ENCODE results near the gene FOXO1.

The FOXO1 gene

GRCh38 chr13:40613914-40614313 is 52.5 kb downstream of the FOXO1 start:
- peak overlapping the region; percentile 58; the same call in 1 of the 2 replicates for H2AFZ ChIP-seq (ENCODE audit: low read length)
- H3K79me2 ChIP-seq (ENCODE audit: insufficient read depth, low read length), result peaks cover 9% of the 10 kb centered on the region; the same call in 1 of the 2 replicates
- TF ChIP-seq EZH2phosphoT487 (IDR thresholded peaks at IDR 0.05; ENCODE audit: borderline replicate concordance), result no peak
- no peak for TF ChIP-seq CTCF (conservative IDR thresholded peaks at IDR 0.05; ENCODE audit: low read length)
- peaks cover 35% of the 10 kb centered on the region for H3K4me1 ChIP-seq (ENCODE audit: insufficient read depth, low read length, poor library complexity, severe bottlenecking)
- peak overlapping the region; percentile 62 for H3K4me3 ChIP-seq (ENCODE audit: low read length, poor library complexity, severe bottlenecking)
- peaks cover 5% of the 10 kb centered on the region; the same call in 1 of the 2 replicates for H3F3A ChIP-seq (ENCODE audit: low read depth)
- H3K27me3 ChIP-seq (ENCODE audit: insufficient read depth, low read length, poor library complexity, severe bottlenecking), result no peaks in the 10 kb centered on the region
- no peaks in the 10 kb centered on the region for H3K36me3 ChIP-seq (ENCODE audit: insufficient read depth, low read length)
- H3K9me2 ChIP-seq (replicated peaks; ENCODE audit: low read depth, low read length), result no peaks in the 10 kb centered on the region
- peak overlapping the region; percentile 47 for H3K9ac ChIP-seq (ENCODE audit: low read depth, low read length, poor library complexity, severe bottlenecking)
- no peaks in the 10 kb centered on the region for H3K9me3 ChIP-seq (ENCODE audit: insufficient read depth, low read depth, low read length)
- peak overlapping the region; percentile 64 for H3K4me2 ChIP-seq (ENCODE audit: low read depth, low read length, poor library complexity, severe bottlenecking)
- no peaks in the 10 kb centered on the region for H4K20me1 ChIP-seq (ENCODE audit: insufficient read depth, low read length, poor library complexity, severe bottlenecking)

- no peaks in the 10 kb centered on the region for H3K27me3 ChIP-seq (ENCODE audit: insufficient read depth, low read length, poor library complexity, severe bottlenecking)
- H3K4me1 ChIP-seq (ENCODE audit: insufficient read depth, low read length, poor library complexity, severe bottlenecking), result peaks cover 35% of the 10 kb centered on the region
- TF ChIP-seq CTCF (conservative IDR thresholded peaks at IDR 0.05; ENCODE audit: low read length), result no peak
- TF ChIP-seq EZH2phosphoT487 (IDR thresholded peaks at IDR 0.05; ENCODE audit: borderline replicate concordance), result no peak
- peak overlapping the region; percentile 62 for H3K4me3 ChIP-seq (ENCODE audit: low read length, poor library complexity, severe bottlenecking)
- H3K79me2 ChIP-seq (ENCODE audit: insufficient read depth, low read length), result peaks cover 9% of the 10 kb centered on the region; the same call in 1 of the 2 replicates
- H3K9me2 ChIP-seq (replicated peaks; ENCODE audit: low read depth, low read length), result no peaks in the 10 kb centered on the region
- peak overlapping the region; percentile 47 for H3K9ac ChIP-seq (ENCODE audit: low read depth, low read length, poor library complexity, severe bottlenecking)
- H3K4me2 ChIP-seq (ENCODE audit: low read depth, low read length, poor library complexity, severe bottlenecking), result peak overlapping the region; percentile 64
- no peaks in the 10 kb centered on the region for H3K36me3 ChIP-seq (ENCODE audit: insufficient read depth, low read length)
- no peaks in the 10 kb centered on the region for H4K20me1 ChIP-seq (ENCODE audit: insufficient read depth, low read length, poor library complexity, severe bottlenecking)
- peaks cover 5% of the 10 kb centered on the region; the same call in 1 of the 2 replicates for H3F3A ChIP-seq (ENCODE audit: low read depth)
- no peaks in the 10 kb centered on the region for H3K9me3 ChIP-seq (ENCODE audit: insufficient read depth, low read depth, low read length)
- peak overlapping the region; percentile 58; the same call in 1 of the 2 replicates for H2AFZ ChIP-seq (ENCODE audit: low read length)
Observed at GRCh38 chr13:40613192-40613818, 53.1 kb downstream of the FOXO1 start.

GRCh38 chr13:40612041-40612440 is 54.4 kb downstream of the FOXO1 start:
- no peaks in the 10 kb centered on the region for H3K9me3 ChIP-seq (ENCODE audit: insufficient read depth, low read depth, low read length)
- no peaks in the 10 kb centered on the region for H3K9me2 ChIP-seq (replicated peaks; ENCODE audit: low read depth, low read length)
- TF ChIP-seq EZH2phosphoT487 (IDR thresholded peaks at IDR 0.05; ENCODE audit: borderline replicate concordance), result no peak
- TF ChIP-seq CTCF (conservative IDR thresholded peaks at IDR 0.05; ENCODE audit: low read length), result no peak
- H3K27me3 ChIP-seq (ENCODE audit: insufficient read depth, low read length, poor library complexity, severe bottlenecking), result no peaks in the 10 kb centered on the region
- no peak overlapping the region for H3K4me3 ChIP-seq (ENCODE audit: low read length, poor library complexity, severe bottlenecking)
- no peaks in the 10 kb centered on the region for H3K36me3 ChIP-seq (ENCODE audit: insufficient read depth, low read length)
- peaks cover 9% of the 10 kb centered on the region; the same call in 1 of the 2 replicates for H3K79me2 ChIP-seq (ENCODE audit: insufficient read depth, low read length)
- H3K4me2 ChIP-seq (ENCODE audit: low read depth, low read length, poor library complexity, severe bottlenecking), result no peak overlapping the region
- no peaks in the 10 kb centered on the region for H4K20me1 ChIP-seq (ENCODE audit: insufficient read depth, low read length, poor library complexity, severe bottlenecking)
- H2AFZ ChIP-seq (ENCODE audit: low read length), result no peak overlapping the region
- peaks cover 38% of the 10 kb centered on the region for H3K4me1 ChIP-seq (ENCODE audit: insufficient read depth, low read length, poor library complexity, severe bottlenecking)
- peaks cover 5% of the 10 kb centered on the region; the same call in 1 of the 2 replicates for H3F3A ChIP-seq (ENCODE audit: low read depth)
- no peak overlapping the region for H3K9ac ChIP-seq (ENCODE audit: low read depth, low read length, poor library complexity, severe bottlenecking)
